Measurements from ENCODE around the gene SPDYE17. TPM values are rescaled to one million over a fixed set of nuclear protein-coding genes. Genes with fewer than 3 reads are reported as not detected.
"Not testable (repeated sequence)": the region's sequence is repeated elsewhere in the genome, so short reads cannot be mapped to it uniquely, and the experiment has no call there.

The SPDYE17 gene
- total and polyA plus RNA-seq, 2 donors (not counting 1 experiment from before 2014, with no cell fraction given), result not detected

DNA sequence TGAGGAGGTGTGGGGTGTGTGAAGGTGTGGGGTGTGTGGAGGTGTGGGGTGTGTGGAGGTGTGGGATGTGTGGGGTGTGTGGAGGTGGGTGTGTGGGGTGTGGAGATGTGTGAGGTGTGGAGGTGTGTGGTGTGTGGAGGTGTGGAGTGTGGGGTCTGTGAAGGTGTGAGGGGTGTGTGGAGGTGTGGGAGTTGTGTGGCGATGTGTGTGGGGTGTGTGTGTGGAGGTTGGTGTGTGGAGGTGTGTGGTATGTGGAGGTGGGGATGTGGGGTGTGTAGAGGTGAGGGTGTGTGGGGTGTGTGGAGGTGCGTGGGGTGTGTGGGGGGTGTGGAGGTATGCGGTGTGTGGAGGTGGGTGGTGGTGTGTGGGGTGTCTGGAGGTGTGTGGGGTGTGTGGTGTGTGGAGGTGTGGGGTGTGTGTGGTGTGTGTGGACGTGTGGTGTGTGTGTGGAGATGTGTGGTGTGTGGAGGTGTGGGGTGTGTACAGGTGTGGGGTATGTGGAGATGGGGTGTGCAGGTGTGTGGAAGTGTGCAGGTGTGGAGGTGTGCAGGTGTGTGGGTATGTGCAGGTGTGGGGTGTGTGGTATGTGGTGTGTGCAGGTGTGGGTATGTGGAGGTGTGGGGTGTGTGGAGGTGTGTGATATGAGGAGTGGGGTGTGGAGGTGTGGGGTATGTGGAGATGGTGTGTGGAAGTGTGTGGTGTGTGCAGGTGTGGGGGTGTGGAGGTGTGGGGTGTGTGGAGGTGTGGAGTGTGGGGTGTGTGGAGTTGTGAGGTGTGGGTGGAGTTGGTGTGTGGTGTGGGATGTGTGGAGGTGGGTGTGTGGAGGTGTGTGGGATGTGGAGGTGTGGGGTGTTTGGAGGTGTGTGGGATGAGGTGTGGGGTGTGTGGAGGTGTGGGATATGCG is 34.5 kb downstream of the SPDYE17 start:
- Histone ChIP-seq H2AFZ (ENCODE audit: insufficient read depth, low read depth, low read length, poor library complexity, severe bottlenecking) (no peak overlapping the region), H3K4me2 (replicated peaks; ENCODE audit: low read depth, low read length, poor library complexity, severe bottlenecking) (no peak overlapping the region), H3K9ac (ENCODE audit: low read length) (no peak overlapping the region), H3K9me3 (ENCODE audit: control extremely low read depth in 1 of 3, control insufficient read depth in 2 of 3, insufficient read depth in 1 of 3, low read length in 2 of 3) (no peaks in the 10 kb centered on the region), H3K4me3 (ENCODE audit: control extremely low read depth in 1 of 5, extremely low read depth in 1 of 5, insufficient read depth in 1 of 5, low read depth in 2 of 5, low read length in 4 of 5) (no peak overlapping the region), H3K27ac (ENCODE audit: low read length in 2 of 2) (peak overlapping the region in 1 of 2 donors; percentile 32), H4K20me1 (ENCODE audit: control insufficient read depth, insufficient read depth, low read length, poor library complexity, severe bottlenecking) (peaks cover 15% of the 10 kb centered on the region), H3K36me3 (replicated peaks in 1 of 2; ENCODE audit: control extremely low read depth in 1 of 2, control insufficient read depth in 1 of 2, extremely low read depth in 1 of 2, insufficient read depth in 2 of 2, low read length in 1 of 2) (peaks cover 0 to 2% of the 10 kb centered on the region in 2 experiments), H3K27me3 (replicated peaks in 1 of 4; ENCODE audit: control extremely low read depth in 1 of 4, control insufficient read depth in 3 of 4, insufficient read depth in 4 of 4, low read length in 3 of 4) (no peaks in the 10 kb centered on the region), H3K4me1 (ENCODE audit: control insufficient read depth in 2 of 2, insufficient read depth in 2 of 2, low read length in 2 of 2) (peaks cover 0 to 5% of the 10 kb centered on the region in 2 donors), H3K79me2 (ENCODE audit: control insufficient read depth, insufficient read depth, low read length) (peaks cover 18% of the 10 kb centered on the region)
- intact Hi-C loops (cut with micrococcal nuclease), result no loop called here
- 83% methylated on average over 5 of the region's 5 CpGs for WGBS (ENCODE audit: insufficient coverage)
- TF ChIP-seq EZH2 (IDR thresholded peaks at IDR 0.05; ENCODE audit: borderline replicate concordance, insufficient read depth, low read depth, low read length, poor library complexity, severe bottlenecking), result no peak
- TF ChIP-seq, protein P1, sequence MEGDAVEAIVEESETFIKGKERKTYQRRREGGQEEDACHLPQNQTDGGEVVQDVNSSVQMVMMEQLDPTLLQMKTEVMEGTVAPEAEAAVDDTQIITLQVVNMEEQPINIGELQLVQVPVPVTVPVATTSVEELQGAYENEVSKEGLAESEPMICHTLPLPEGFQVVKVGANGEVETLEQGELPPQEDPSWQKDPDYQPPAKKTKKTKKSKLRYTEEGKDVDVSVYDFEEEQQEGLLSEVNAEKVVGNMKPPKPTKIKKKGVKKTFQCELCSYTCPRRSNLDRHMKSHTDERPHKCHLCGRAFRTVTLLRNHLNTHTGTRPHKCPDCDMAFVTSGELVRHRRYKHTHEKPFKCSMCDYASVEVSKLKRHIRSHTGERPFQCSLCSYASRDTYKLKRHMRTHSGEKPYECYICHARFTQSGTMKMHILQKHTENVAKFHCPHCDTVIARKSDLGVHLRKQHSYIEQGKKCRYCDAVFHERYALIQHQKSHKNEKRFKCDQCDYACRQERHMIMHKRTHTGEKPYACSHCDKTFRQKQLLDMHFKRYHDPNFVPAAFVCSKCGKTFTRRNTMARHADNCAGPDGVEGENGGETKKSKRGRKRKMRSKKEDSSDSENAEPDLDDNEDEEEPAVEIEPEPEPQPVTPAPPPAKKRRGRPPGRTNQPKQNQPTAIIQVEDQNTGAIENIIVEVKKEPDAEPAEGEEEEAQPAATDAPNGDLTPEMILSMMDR (IDR thresholded peaks at IDR 0.05), result no peak
- ChIA-PET POLR2A (no interaction called here), CTCF (no interaction called here)
- H3K4me3 Mint-ChIP-seq, result no peak overlapping the region
- H3K27ac Mint-ChIP-seq, result no peak overlapping the region
- ATAC-seq (ENCODE audit: low read depth) (no peak), DNase-seq (peak; percentile 16)
- H3K9me3 Mint-ChIP-seq (ENCODE audit: insufficient read depth), result no peaks in the 10 kb centered on the region
- no peaks in the 10 kb centered on the region for H3K4me1 Mint-ChIP-seq
- no peaks in the 10 kb centered on the region for H3K27me3 Mint-ChIP-seq

DNA sequence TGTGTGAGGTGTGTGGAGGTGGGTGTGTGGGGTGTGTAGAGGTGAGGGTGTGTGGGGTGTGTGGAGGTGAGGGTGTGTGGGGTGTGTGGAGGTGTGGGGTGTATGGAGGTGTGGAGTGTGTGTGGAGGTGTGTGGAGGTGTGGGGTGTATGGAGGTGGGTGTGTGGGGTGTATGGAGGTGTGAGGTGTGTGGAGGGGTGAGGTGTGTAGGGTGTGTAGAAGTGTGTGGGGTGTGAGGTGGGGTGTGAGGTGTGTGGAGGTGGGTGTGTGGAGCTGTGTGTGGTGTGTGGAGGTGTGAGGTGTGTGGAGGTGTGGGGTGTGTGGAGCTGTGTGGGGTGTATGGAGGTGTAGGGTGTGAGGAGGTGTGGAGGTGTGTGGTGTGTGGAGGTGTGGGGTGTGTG is 35.2 kb downstream of the SPDYE17 start:
- ATAC-seq (ENCODE audit: low read depth); H3K9me3 Mint-ChIP-seq (ENCODE audit: insufficient read depth); H2AFZ ChIP-seq (ENCODE audit: insufficient read depth, low read depth, low read length, poor library complexity, severe bottlenecking); intact Hi-C loops (cut with micrococcal nuclease); H3K27ac Mint-ChIP-seq; H3K4me1 ChIP-seq (ENCODE audit: control insufficient read depth in 2 of 2, insufficient read depth in 2 of 2, low read length in 2 of 2); H3K27me3 ChIP-seq (replicated peaks in 1 of 4; ENCODE audit: control extremely low read depth in 1 of 4, control insufficient read depth in 3 of 4, insufficient read depth in 4 of 4, low read length in 3 of 4); H3K4me3 ChIP-seq (ENCODE audit: control extremely low read depth in 1 of 5, extremely low read depth in 1 of 5, insufficient read depth in 1 of 5, low read depth in 2 of 5, low read length in 4 of 5); H3K9ac ChIP-seq (ENCODE audit: low read length); H3K9me3 ChIP-seq (ENCODE audit: control extremely low read depth in 1 of 3, control insufficient read depth in 2 of 3, insufficient read depth in 1 of 3, low read length in 2 of 3); H3K4me1 Mint-ChIP-seq; H3K4me3 Mint-ChIP-seq; DNase-seq; H3K36me3 ChIP-seq (replicated peaks in 1 of 2; ENCODE audit: control extremely low read depth in 1 of 2, control insufficient read depth in 1 of 2, extremely low read depth in 1 of 2, insufficient read depth in 2 of 2, low read length in 1 of 2); POLR2A ChIA-PET; CTCF ChIA-PET; H3K4me2 ChIP-seq (replicated peaks; ENCODE audit: low read depth, low read length, poor library complexity, severe bottlenecking); H3K27me3 Mint-ChIP-seq: not testable (repeated sequence)
- Histone ChIP-seq H4K20me1 (ENCODE audit: control insufficient read depth, insufficient read depth, low read length, poor library complexity, severe bottlenecking) (peaks cover 15% of the 10 kb centered on the region), H3K27ac (ENCODE audit: low read length in 2 of 2) (peak overlapping the region in 1 of 2 donors; percentile 32), H3K79me2 (ENCODE audit: control insufficient read depth, insufficient read depth, low read length) (peaks cover 18% of the 10 kb centered on the region)

DNA sequence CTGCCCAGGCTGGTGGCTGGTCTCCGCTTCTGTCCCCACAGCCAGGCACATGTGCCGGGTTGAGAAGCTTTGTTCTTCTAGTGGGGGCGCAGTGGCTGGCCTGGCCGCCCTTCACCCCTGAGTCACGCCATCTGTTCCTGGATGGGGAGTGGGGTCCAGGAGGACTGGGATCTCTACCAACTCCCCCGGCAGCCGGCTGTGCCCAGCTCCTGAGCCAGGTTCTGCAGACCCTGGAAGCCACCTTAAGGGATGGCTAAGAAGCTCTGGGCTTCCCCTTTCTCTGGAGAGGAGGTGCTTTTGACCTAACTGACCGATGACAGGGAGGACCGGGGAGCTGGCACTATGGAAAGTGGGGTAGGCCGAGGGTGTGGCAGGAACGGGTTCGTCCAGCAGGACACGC is 37.9 kb downstream of the SPDYE17 start:
- H3K79me2 ChIP-seq (ENCODE audit: control insufficient read depth, insufficient read depth, low read length), result peaks cover 18% of the 10 kb centered on the region
- H3K27ac Mint-ChIP-seq; H3K36me3 ChIP-seq (replicated peaks in 1 of 2; ENCODE audit: control extremely low read depth in 1 of 2, control insufficient read depth in 1 of 2, extremely low read depth in 1 of 2, insufficient read depth in 2 of 2, low read length in 1 of 2); H3K27ac ChIP-seq (ENCODE audit: low read length in 2 of 2); H3K9me3 ChIP-seq (ENCODE audit: control extremely low read depth in 1 of 3, control insufficient read depth in 2 of 3, insufficient read depth in 1 of 3, low read length in 2 of 3); POLR2A ChIA-PET; DNase-seq; H3K9ac ChIP-seq (ENCODE audit: low read length); H3K4me3 ChIP-seq (ENCODE audit: control extremely low read depth in 1 of 5, extremely low read depth in 1 of 5, insufficient read depth in 1 of 5, low read depth in 2 of 5, low read length in 4 of 5); H3K4me3 Mint-ChIP-seq; H3K27me3 Mint-ChIP-seq; CTCF ChIA-PET; H3K4me2 ChIP-seq (replicated peaks; ENCODE audit: low read depth, low read length, poor library complexity, severe bottlenecking); intact Hi-C loops (cut with micrococcal nuclease); ATAC-seq (ENCODE audit: low read depth); H3K9me3 Mint-ChIP-seq (ENCODE audit: insufficient read depth); H3K4me1 Mint-ChIP-seq; H2AFZ ChIP-seq (ENCODE audit: insufficient read depth, low read depth, low read length, poor library complexity, severe bottlenecking); H3K4me1 ChIP-seq (ENCODE audit: control insufficient read depth in 2 of 2, insufficient read depth in 2 of 2, low read length in 2 of 2); H3K27me3 ChIP-seq (replicated peaks in 1 of 4; ENCODE audit: control extremely low read depth in 1 of 4, control insufficient read depth in 3 of 4, insufficient read depth in 4 of 4, low read length in 3 of 4): not testable (repeated sequence)
- peaks cover 15% of the 10 kb centered on the region for H4K20me1 ChIP-seq (ENCODE audit: control insufficient read depth, insufficient read depth, low read length, poor library complexity, severe bottlenecking)
- no CpG with 5 or more reads among the region's 13 CpGs for WGBS (ENCODE audit: insufficient coverage)

Data from B cell (primary cell).